Erythroblast (primary cell): ENCODE data around the gene TMIGD3.

Experiments used
- GATA1 ChIP-seq: IDR thresholded peaks from 2 replicates; pipeline ENCODE4 v1.6.1; 2011; ENCODE audit warnings: low read depth, mild to moderate bottlenecking, control low read depth, low read length, moderate library complexity
- POLR2A ChIP-seq: IDR thresholded peaks from 2 replicates; pipeline ENCODE4 v1.6.1; 2011; ENCODE audit warnings: mild to moderate bottlenecking, low read length

DNA sequence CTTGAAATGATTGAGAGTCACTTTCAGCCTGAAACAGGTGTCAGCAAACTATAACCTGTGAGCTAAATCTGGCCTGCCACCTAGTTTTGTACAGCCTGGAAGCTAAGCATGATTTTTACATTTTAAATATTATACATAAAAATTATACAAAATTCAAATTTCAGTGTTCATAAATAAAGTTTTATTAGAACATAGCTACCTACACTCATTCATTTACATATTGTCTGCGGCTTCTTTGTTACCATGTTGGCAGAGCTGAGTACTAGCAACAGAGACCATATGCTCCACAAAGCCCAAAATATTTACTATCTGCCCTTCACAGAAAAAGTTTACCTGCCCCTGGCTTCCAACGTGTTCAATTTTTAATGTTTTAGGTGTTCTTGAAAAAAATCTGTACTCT lies 37.7 kb downstream of the TMIGD3 start:
- TF ChIP-seq POLR2A (no peak), GATA1 (no peak)
